OCI-LY7 (cell line): ENCODE results near the gene ZNF396. TPM values are rescaled to one million over a fixed set of nuclear protein-coding genes. Genes with fewer than 3 reads are reported as not detected.

Source experiments
- BruUV-seq: library from RNA; stranded (reverse); fragments of 400-500 nt; replicated peaks from 2 replicates; lab custom pipeline; 2021; lab: Mats Ljungman, UMichigan
- CTCF ChIA-PET: fragments of 300-600 bp; sonication (Branson Sonifier 250); formaldehyde crosslinking; loops from one replicate; lab custom pipeline; 2022; ENCODE audit warnings: antibody characterized with exemption; ENCODE audit not compliant: unreplicated experiment; lab: Charles Lee
- POLR2A ChIA-PET: fragments of 300-600 bp; sonication (Branson Sonifier 250); formaldehyde crosslinking; loops from one replicate; lab custom pipeline; 2022; ENCODE audit warnings: antibody characterized with exemption; lab: Charles Lee
- DNase-seq: peaks from one replicate; pipeline ENCODE4 v3.0.0-alpha.2; 2015; ENCODE audit warnings: low spot score
- H2AFZ ChIP-seq: fragments of 200-600 bp; sonication (generic), shearing (Covaris generic); 2 replicates; pipeline ENCODE4 v1.6.1; 2014; ENCODE audit warnings: mild to moderate bottlenecking, antibody characterized with exemption, low read length, moderate library complexity
- H3K27ac ChIP-seq: fragments of 200-600 bp; sonication (generic); 2 replicates; pipeline ENCODE4 v1.5.1; 2014; ENCODE audit warnings: mixed run types, low read depth, mild to moderate bottlenecking, moderate library complexity, low read length, inconsistent platforms; ENCODE audit not compliant: poor library complexity, severe bottlenecking
- H3K36me3 ChIP-seq: fragments of 200-600 bp; sonication (generic); 2 replicates; pipeline ENCODE4 v1.6.1; 2014; ENCODE audit warnings: mild to moderate bottlenecking, antibody characterized with exemption, low read length, moderate library complexity, mixed read lengths; ENCODE audit not compliant: insufficient read depth
- H3K4me1 ChIP-seq: fragments of 200-600 bp; sonication (generic); 2 replicates; pipeline ENCODE4 v1.5.1; 2014; ENCODE audit warnings: mild to moderate bottlenecking, low read length; ENCODE audit not compliant: insufficient read depth, poor library complexity, severe bottlenecking
- H3K4me2 ChIP-seq: fragments of 200-600 bp; sonication (generic); 2 replicates; pipeline ENCODE4 v1.6.1; 2014; ENCODE audit warnings: mild to moderate bottlenecking, low read length
- H3K4me3 ChIP-seq: fragments of 200-600 bp; sonication (generic); 2 replicates; pipeline ENCODE4 v1.5.1; 2014; ENCODE audit warnings: mild to moderate bottlenecking, low read depth, low read length; ENCODE audit not compliant: poor library complexity, severe bottlenecking
- H3K79me2 ChIP-seq: fragments of 200-600 bp; sonication (generic); 2 replicates; pipeline ENCODE4 v1.6.1; 2016; ENCODE audit warnings: low read depth, mild to moderate bottlenecking, low read length, moderate library complexity, mixed read lengths; ENCODE audit not compliant: insufficient read depth
- H3K9me2 ChIP-seq: fragments of 200-600 bp; sonication (generic); 2 replicates; pipeline ENCODE4 v1.6.1; 2016; ENCODE audit warnings: mild to moderate bottlenecking, low read length, mixed read lengths; ENCODE audit not compliant: insufficient read depth
- H3K9me3 ChIP-seq: fragments of 200-600 bp; sonication (generic); 2 replicates; pipeline ENCODE4 v1.6.1; 2014; ENCODE audit warnings: mild to moderate bottlenecking, mixed run types, low read length, mixed read lengths
- H4K20me1 ChIP-seq: fragments of 200-600 bp; sonication (generic); 2 replicates; pipeline ENCODE4 v1.6.1; 2014; ENCODE audit warnings: mild to moderate bottlenecking, antibody characterized with exemption, low read length, moderate library complexity, mixed read lengths; ENCODE audit not compliant: insufficient read depth
- EZH2phosphoT487 ChIP-seq: fragments of 200-600 bp; sonication (generic); IDR thresholded peaks from 2 replicates; pipeline ENCODE4 v1.6.1; 2018; ENCODE audit warnings: low read depth, borderline replicate concordance, mild to moderate bottlenecking, mixed run types, antibody characterized with exemption, low read length, moderate library complexity, mixed read lengths
- intact Hi-C: fragments of 100-400 bp; cut with micrococcal nuclease; formaldehyde crosslinking; loops from one replicate; pipeline ENCODE4 v1.10.0; 2022; ENCODE audit not compliant: unreplicated experiment
- total RNA-seq, 2 experiments: library from RNA; depleted of rRNA in 1 of 2; stranded (reverse); fragments of >200 nt in 1 of 2; shearing (Covaris generic) in 1 of 2; gene quantifications; 2 replicates each; pipeline ENCODE4 v1.2.3, GENCODE V29; 2014 to 2022
- TF ChIP-seq, protein P1 (sequence below): fragments of 200-600 bp; sonication (generic); conservative IDR thresholded peaks from 2 replicates; pipeline ENCODE4 v1.5.1; 2014; ENCODE audit warnings: mild to moderate bottlenecking, antibody characterized with exemption, low read length, moderate library complexity, mixed read lengths

Gene ZNF396
- total RNA-seq, 2 experiments from 2014 or later: 0.38 to 1.1 TPM

- Histone ChIP-seq H3K79me2 (peaks cover 41% of the 10 kb centered on the region), H3K9me3 (no peaks in the 10 kb centered on the region), H3K4me1 (peaks cover 24% of the 10 kb centered on the region), H4K20me1 (peaks cover 15% of the 10 kb centered on the region), H2AFZ (no peak overlapping the region), H3K27ac (no peak overlapping the region), H3K9me2 (no peaks in the 10 kb centered on the region), H3K4me3 (peak overlapping the region; percentile 92), H3K4me2 (peak overlapping the region; percentile 88), H3K36me3 (peaks cover 35% of the 10 kb centered on the region)
- TF ChIP-seq, protein P1, sequence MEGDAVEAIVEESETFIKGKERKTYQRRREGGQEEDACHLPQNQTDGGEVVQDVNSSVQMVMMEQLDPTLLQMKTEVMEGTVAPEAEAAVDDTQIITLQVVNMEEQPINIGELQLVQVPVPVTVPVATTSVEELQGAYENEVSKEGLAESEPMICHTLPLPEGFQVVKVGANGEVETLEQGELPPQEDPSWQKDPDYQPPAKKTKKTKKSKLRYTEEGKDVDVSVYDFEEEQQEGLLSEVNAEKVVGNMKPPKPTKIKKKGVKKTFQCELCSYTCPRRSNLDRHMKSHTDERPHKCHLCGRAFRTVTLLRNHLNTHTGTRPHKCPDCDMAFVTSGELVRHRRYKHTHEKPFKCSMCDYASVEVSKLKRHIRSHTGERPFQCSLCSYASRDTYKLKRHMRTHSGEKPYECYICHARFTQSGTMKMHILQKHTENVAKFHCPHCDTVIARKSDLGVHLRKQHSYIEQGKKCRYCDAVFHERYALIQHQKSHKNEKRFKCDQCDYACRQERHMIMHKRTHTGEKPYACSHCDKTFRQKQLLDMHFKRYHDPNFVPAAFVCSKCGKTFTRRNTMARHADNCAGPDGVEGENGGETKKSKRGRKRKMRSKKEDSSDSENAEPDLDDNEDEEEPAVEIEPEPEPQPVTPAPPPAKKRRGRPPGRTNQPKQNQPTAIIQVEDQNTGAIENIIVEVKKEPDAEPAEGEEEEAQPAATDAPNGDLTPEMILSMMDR: no peak
- TF ChIP-seq EZH2phosphoT487: no peak
- DNase-seq: no peak
- CTCF ChIA-PET: no interaction called here
- TSS peak; percentile 52 for BruUV-seq
- POLR2A ChIA-PET: interaction anchor here (1.2 kb wide), 1 partner anchor 98 kb away, joined by 3 read pairs; no protein-coding TSS in a partner anchor
- intact Hi-C loops: loop anchor here (5.0 kb wide), 1 partner anchor 101 kb away; the partner anchor contains the start of gene ZNF397
Observed at GRCh38 chr18:35343488-35343935, 33.6 kb downstream of the ZNF396 start.

- H4K20me1 ChIP-seq: peaks cover under 1% of the 10 kb centered on the region; the same call in 1 of the 2 replicates
- POLR2A ChIA-PET: no interaction called here
- CTCF ChIA-PET: no interaction called here
- DNase-seq: no peak
- BruUV-seq: no TSS peak
- peaks cover 30% of the 10 kb centered on the region for H3K79me2 ChIP-seq
- H3K27ac ChIP-seq: no peak overlapping the region
- 0 out of 2 replicates have a peak, but pooled peaks cover 4% of the 10 kb centered on the region for H3K9me3 ChIP-seq
- H3K4me3 ChIP-seq: no peak overlapping the region
- no peak for TF ChIP-seq EZH2phosphoT487
- TF ChIP-seq, protein P1: no peak
- H3K4me2 ChIP-seq: no peak overlapping the region
- no peaks in the 10 kb centered on the region for H3K9me2 ChIP-seq
- intact Hi-C loops: no loop called here
- H2AFZ ChIP-seq: no peak overlapping the region
- H3K36me3 ChIP-seq: peaks cover 91% of the 10 kb centered on the region
- H3K4me1 ChIP-seq: no peaks in the 10 kb centered on the region
Observed at GRCh38 chr18:35337286-35337685, 39.9 kb downstream of the ZNF396 start.

DNA sequence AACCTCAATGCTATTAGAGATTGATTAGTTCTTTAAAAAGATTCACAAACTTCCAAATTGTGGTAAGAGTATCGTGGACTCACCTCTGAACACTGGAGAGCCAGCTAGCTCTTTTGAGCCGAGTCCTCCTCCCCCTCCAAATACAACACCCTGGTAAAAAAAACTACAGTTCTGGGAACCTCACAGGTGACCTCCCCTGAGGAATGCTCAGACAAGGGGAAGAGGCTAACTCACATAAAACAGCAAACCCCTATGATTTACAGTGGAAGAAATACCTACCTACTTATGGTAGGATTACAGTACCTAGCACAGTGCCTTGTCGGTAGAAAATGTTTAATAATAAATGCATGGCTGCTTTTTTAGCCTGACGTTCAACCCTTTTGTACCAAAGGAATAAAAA lies 41.3 kb downstream of the ZNF396 start:
- no peak for DNase-seq
- H2AFZ ChIP-seq: no peak overlapping the region
- 0 out of 2 replicates have a peak, but pooled peaks cover 4% of the 10 kb centered on the region for H3K9me3 ChIP-seq
- H3K4me3 ChIP-seq: no peak overlapping the region
- POLR2A ChIA-PET: no interaction called here
- peaks cover 16% of the 10 kb centered on the region; the same call in 1 of the 2 replicates for H3K79me2 ChIP-seq
- CTCF ChIA-PET: no interaction called here
- intact Hi-C loops: loop anchor here (2.0 kb wide), 1 partner anchor 45 kb away; the partner anchor contains the start of gene ZSCAN30
- no peak for TF ChIP-seq EZH2phosphoT487
- TF ChIP-seq, protein P1: no peak
- BruUV-seq: no TSS peak
- H3K4me2 ChIP-seq: no peak overlapping the region
- H3K27ac ChIP-seq: no peak overlapping the region
- peaks cover 91% of the 10 kb centered on the region for H3K36me3 ChIP-seq
- no peaks in the 10 kb centered on the region for H3K9me2 ChIP-seq
- no peaks in the 10 kb centered on the region for H3K4me1 ChIP-seq
- no peaks in the 10 kb centered on the region for H4K20me1 ChIP-seq
